H9 (cell line): ENCODE data around the gene BRCA2. TPM values are rescaled to one million over a fixed set of nuclear protein-coding genes. Genes with fewer than 3 reads are reported as not detected.

Experiments
- DNase-seq: peaks from one replicate; pipeline ENCODE4 v3.0.0-alpha.2; 2017
- H2AFZ ChIP-seq: one replicate; pipeline ENCODE4 v1.6.1; 2013; ENCODE audit warnings: mild to moderate bottlenecking, low read length, control low read depth, moderate library complexity
- H2AK5ac ChIP-seq: 2 replicates; pipeline ENCODE4 v1.6.1; 2013; ENCODE audit warnings: low read length, control low read depth, mixed read lengths; ENCODE audit not compliant: insufficient read length
- H2BK120ac ChIP-seq: one replicate; pipeline ENCODE4 v1.6.1; 2013; ENCODE audit warnings: low read depth, mild to moderate bottlenecking, low read length, control low read depth, inconsistent platforms; ENCODE audit not compliant: poor library complexity, severe bottlenecking
- H2BK12ac ChIP-seq: 2 replicates; pipeline ENCODE4 v1.6.1; 2013; ENCODE audit warnings: low read length, control low read depth, mixed read lengths, low read depth; ENCODE audit not compliant: insufficient read length
- H2BK15ac ChIP-seq: 2 replicates; pipeline ENCODE4 v1.6.1; 2013; ENCODE audit warnings: low read depth, low read length, control low read depth
- H2BK20ac ChIP-seq: one replicate; pipeline ENCODE4 v1.6.1; 2013; ENCODE audit warnings: low read depth, mild to moderate bottlenecking, low read length, control low read depth, inconsistent platforms; ENCODE audit not compliant: poor library complexity, severe bottlenecking
- H2BK5ac ChIP-seq: 2 replicates; pipeline ENCODE4 v1.6.1; 2013; ENCODE audit warnings: low read length, control low read depth, mixed read lengths; ENCODE audit not compliant: insufficient read length
- H3K14ac ChIP-seq: 2 replicates; pipeline ENCODE4 v1.6.1; 2013; ENCODE audit warnings: low read length, control low read depth; ENCODE audit not compliant: insufficient read depth
- H3K18ac ChIP-seq: 2 replicates; pipeline ENCODE4 v1.6.1; 2013; ENCODE audit warnings: low read depth, mild to moderate bottlenecking, mixed read lengths, low read length, control low read depth; ENCODE audit not compliant: insufficient read length
- H3K23ac ChIP-seq: 2 replicates; pipeline ENCODE4 v1.6.1; 2013; ENCODE audit warnings: low read length, control low read depth, mixed read lengths, low read depth; ENCODE audit not compliant: insufficient read length
- H3K23me2 ChIP-seq: 2 replicates; pipeline ENCODE4 v1.6.1; 2013; ENCODE audit warnings: low read depth, mild to moderate bottlenecking, mixed read lengths, low read length, control low read depth; ENCODE audit not compliant: insufficient read length, poor library complexity, severe bottlenecking
- H3K27ac ChIP-seq: 2 replicates; pipeline ENCODE4 v1.5.1; 2013; ENCODE audit warnings: low read length, control low read depth, mixed read lengths, low read depth; ENCODE audit not compliant: insufficient read length
- H3K27me3 ChIP-seq: 2 replicates; pipeline ENCODE4 v1.6.1; 2013; ENCODE audit warnings: low read length, control low read depth, inconsistent platforms; ENCODE audit not compliant: insufficient read depth
- H3K4ac ChIP-seq: 2 replicates; pipeline ENCODE4 v1.6.1; 2013; ENCODE audit warnings: low read depth, mild to moderate bottlenecking, control low read depth, inconsistent platforms, low read length, moderate library complexity
- H3K4me1 ChIP-seq: 2 replicates; pipeline ENCODE4 v1.6.1; 2013; ENCODE audit warnings: low read length, control low read depth, inconsistent platforms; ENCODE audit not compliant: insufficient read depth
- H3K4me2 ChIP-seq: 2 replicates; pipeline ENCODE4 v1.6.1; 2013; ENCODE audit warnings: low read length, control low read depth, mixed read lengths; ENCODE audit not compliant: insufficient read length, insufficient read depth
- H3K56ac ChIP-seq: 2 replicates; pipeline ENCODE4 v1.6.1; 2013; ENCODE audit warnings: low read depth, mild to moderate bottlenecking, mixed read lengths, low read length, control low read depth; ENCODE audit not compliant: insufficient read length
- H3K79me1 ChIP-seq: 2 replicates; pipeline ENCODE4 v1.6.1; 2013; ENCODE audit warnings: low read depth, mild to moderate bottlenecking, moderate library complexity, low read length, control low read depth, inconsistent platforms; ENCODE audit not compliant: insufficient read depth, poor library complexity, severe bottlenecking
- H3K79me2 ChIP-seq: 2 replicates; pipeline ENCODE4 v1.6.1; 2013; ENCODE audit warnings: low read length, control low read depth, inconsistent platforms; ENCODE audit not compliant: insufficient read depth
- H3K9ac ChIP-seq: 2 replicates; pipeline ENCODE4 v1.6.1; 2013; ENCODE audit warnings: low read length, control low read depth, mixed read lengths; ENCODE audit not compliant: insufficient read length; ENCODE audit errors: extremely low read depth
- H3K9me3 ChIP-seq: one replicate; pipeline ENCODE4 v1.6.1; 2013; ENCODE audit warnings: low read depth, low read length, inconsistent platforms; ENCODE audit not compliant: control insufficient read depth
- H3T11ph ChIP-seq: one replicate; pipeline ENCODE4 v1.6.1; 2013; ENCODE audit warnings: mild to moderate bottlenecking, low read length, control low read depth, inconsistent platforms
- H4K20me1 ChIP-seq: one replicate; pipeline ENCODE4 v1.6.1; 2013; ENCODE audit not compliant: control insufficient read depth, insufficient read length, insufficient read depth
- H4K5ac ChIP-seq: 2 replicates; pipeline ENCODE4 v1.6.1; 2013; ENCODE audit warnings: low read depth, mild to moderate bottlenecking, mixed read lengths, low read length, control low read depth; ENCODE audit not compliant: insufficient read length
- H4K8ac ChIP-seq: replicated peaks from 2 replicates; pipeline ENCODE4 v1.6.1; 2013; ENCODE audit warnings: low read length, control low read depth, mixed read lengths, low read depth; ENCODE audit not compliant: insufficient read length
- H4K91ac ChIP-seq: 2 replicates; pipeline ENCODE4 v1.6.1; 2013; ENCODE audit warnings: low read depth, mild to moderate bottlenecking, moderate library complexity, mixed read lengths, low read length, control low read depth; ENCODE audit not compliant: insufficient read length
- H3K27ac Mint-ChIP-seq, 3 experiments: 2 replicates in 2 of 3; 3 replicates in 1 of 3; pipeline ENCODE4 v1.8.0; 2020 to 2021; ENCODE audit warnings: mixed read lengths in 3 of 3, mild to moderate bottlenecking in 1 of 3, moderate library complexity in 1 of 3
- H3K27me3 Mint-ChIP-seq: 2 replicates; pipeline ENCODE4 v1.8.0; 2021; ENCODE audit warnings: low read depth, mild to moderate bottlenecking, moderate library complexity, mixed read lengths
- H3K36me3 Mint-ChIP-seq, 3 experiments: 2 replicates in 2 of 3; 3 replicates in 1 of 3; pipeline ENCODE4 v1.8.0; 2020 to 2021; ENCODE audit warnings: low read depth in 3 of 3, mixed read lengths in 3 of 3; ENCODE audit not compliant: insufficient read depth in 1 of 3
- H3K4me1 Mint-ChIP-seq, 2 experiments: 2 replicates each; pipeline ENCODE4 v1.8.0; 2020; ENCODE audit warnings: mixed read lengths in 2 of 2
- H3K4me3 Mint-ChIP-seq, 2 experiments: 2 replicates in 1 of 2; 3 replicates in 1 of 2; pipeline ENCODE4 v1.8.0; 2020 to 2021; ENCODE audit warnings: mild to moderate bottlenecking in 2 of 2, mixed read lengths in 2 of 2, moderate library complexity in 1 of 2
- H3K9me3 Mint-ChIP-seq, 2 experiments: 2 replicates in 1 of 2; 3 replicates in 1 of 2; pipeline ENCODE4 v1.8.0; 2020; ENCODE audit warnings: mild to moderate bottlenecking in 2 of 2, mixed read lengths in 2 of 2, moderate library complexity in 1 of 2
- CTCF ChIP-seq: fragments of 200-600 bp; sonication (generic); conservative IDR thresholded peaks from 3 replicates; pipeline ENCODE4 v1.8.0; 2021; ENCODE audit warnings: antibody characterized with exemption, mild to moderate bottlenecking
- WGBS: extraction: QIAGEN DNeasy Blood & Tissue Kit; methylation state at CpG from one replicate; pipeline ENCODE4 v1.1.7; 2013; ENCODE audit warnings: missing lambda C conversion rate, low lambda C conversion rate, mixed read lengths; ENCODE audit not compliant: insufficient read length; ENCODE audit errors: extremely low coverage; 5-methylcytosine and 5-hydroxymethylcytosine counted together
- total RNA-seq: library from RNA; stranded (reverse); gene quantifications from 2 replicates; pipeline ENCODE4 v1.2.1, GENCODE V29; 2021

BRCA2 gene
- total RNA-seq, 1 experiment from 2014 or later = 17.0 TPM

- Histone ChIP-seq H3K27me3 (no peaks in the 10 kb centered on the region), H3K79me2 (no peaks in the 10 kb centered on the region), H3K23ac (no peak overlapping the region), H2BK12ac (no peak overlapping the region), H4K5ac (no peak overlapping the region), H2AK5ac (no peak overlapping the region), H2BK15ac (no peak overlapping the region), H2AFZ (no peak overlapping the region), H2BK120ac (no peak overlapping the region), H3K14ac (no peak overlapping the region), H3K4me2 (no peak overlapping the region), H4K20me1 (no peaks in the 10 kb centered on the region), H3T11ph (no peak overlapping the region), H3K9ac (no peak overlapping the region), H3K23me2 (no peaks in the 10 kb centered on the region), H3K27ac (no peak overlapping the region), H3K4me1 (no peaks in the 10 kb centered on the region), H4K91ac (no peak overlapping the region), H3K4ac (no peak overlapping the region), H3K9me3 (no peaks in the 10 kb centered on the region), H2BK20ac (no peak overlapping the region), H2BK5ac (no peak overlapping the region), H3K56ac (no peak overlapping the region), H3K79me1 (no peaks in the 10 kb centered on the region), H4K8ac (no peak overlapping the region), H3K18ac (no peak overlapping the region)
- no CpG with 5 or more reads among the region's 2 CpGs for WGBS
- Mint-ChIP-seq H3K9me3 (peaks cover 10 to 34% of the 10 kb centered on the region in 2 experiments), H3K36me3 (peaks cover 41 to 94% (median 86%) of the 10 kb centered on the region in 3 experiments), H3K4me3 (no peak overlapping the region), H3K27me3 (no peaks in the 10 kb centered on the region), H3K4me1 (peaks cover 3 to 6% of the 10 kb centered on the region in 2 experiments), H3K27ac (no peak overlapping the region)
- DNase-seq = no peak
- TF ChIP-seq CTCF = no peak
These were observed 19.4 kb downstream of the BRCA2 start for GRCh38 chr13:32334671-32335070.
